ENCODE results near the gene SH2D3A. TPM values are rescaled to one million over a fixed set of nuclear protein-coding genes. Genes with fewer than 3 reads are reported as not detected.

Gene SH2D3A
- total RNA-seq, 2 experiments from 2014 or later: 39.2 to 41.3 TPM

GRCh38 chr19:6740589-6741343 is 26.5 kb downstream of the SH2D3A start:
- H3K36me3 Mint-ChIP-seq (ENCODE audit: low read depth): peaks cover 35% of the 10 kb centered on the region
- Histone ChIP-seq H3K9me3 (ENCODE audit: control insufficient read depth in 1 of 2, insufficient read depth in 1 of 2, low read length in 2 of 2) (no peaks in the 10 kb centered on the region), H3K27me3 (ENCODE audit: control insufficient read depth in 1 of 2, insufficient read depth in 2 of 2, low read length in 2 of 2) (no peaks in the 10 kb centered on the region), H3K4me1 (ENCODE audit: insufficient read depth, low read length) (peaks cover 50% of the 10 kb centered on the region), H3K36me3 (ENCODE audit: insufficient read depth, low read length) (peaks cover 4% of the 10 kb centered on the region), H3K4me3 (ENCODE audit: low read length) (peak overlapping the region; percentile 58), H3K27ac (ENCODE audit: low read depth in 1 of 2, low read length in 2 of 2) (no peak overlapping the region)
- H3K4me3 Mint-ChIP-seq: peak overlapping the region; percentile 56
- ChIA-PET CTCF (interaction anchor here (1.3 to 3.6 kb wide), 3 partner anchors 28 to 123 kb away, joined by 3 to 45 read pairs (median 4); no protein-coding TSS in a partner anchor), POLR2A (interaction anchor here (0.6 to 4.4 kb wide), 4 partner anchors 27 to 123 kb away, joined by 3 to 32 read pairs (median 4); partner anchors contain the start of genes SH2D3A and VAV1)
- peak in 3 of 14 experiments; percentile 34 to 59 (median 48) for DNase-seq
- H3K27me3 Mint-ChIP-seq: no peaks in the 10 kb centered on the region
- intact Hi-C loops (cut with DNase I, micrococcal nuclease): no loop called here
- TF ChIP-seq, protein P1, sequence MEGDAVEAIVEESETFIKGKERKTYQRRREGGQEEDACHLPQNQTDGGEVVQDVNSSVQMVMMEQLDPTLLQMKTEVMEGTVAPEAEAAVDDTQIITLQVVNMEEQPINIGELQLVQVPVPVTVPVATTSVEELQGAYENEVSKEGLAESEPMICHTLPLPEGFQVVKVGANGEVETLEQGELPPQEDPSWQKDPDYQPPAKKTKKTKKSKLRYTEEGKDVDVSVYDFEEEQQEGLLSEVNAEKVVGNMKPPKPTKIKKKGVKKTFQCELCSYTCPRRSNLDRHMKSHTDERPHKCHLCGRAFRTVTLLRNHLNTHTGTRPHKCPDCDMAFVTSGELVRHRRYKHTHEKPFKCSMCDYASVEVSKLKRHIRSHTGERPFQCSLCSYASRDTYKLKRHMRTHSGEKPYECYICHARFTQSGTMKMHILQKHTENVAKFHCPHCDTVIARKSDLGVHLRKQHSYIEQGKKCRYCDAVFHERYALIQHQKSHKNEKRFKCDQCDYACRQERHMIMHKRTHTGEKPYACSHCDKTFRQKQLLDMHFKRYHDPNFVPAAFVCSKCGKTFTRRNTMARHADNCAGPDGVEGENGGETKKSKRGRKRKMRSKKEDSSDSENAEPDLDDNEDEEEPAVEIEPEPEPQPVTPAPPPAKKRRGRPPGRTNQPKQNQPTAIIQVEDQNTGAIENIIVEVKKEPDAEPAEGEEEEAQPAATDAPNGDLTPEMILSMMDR (IDR thresholded peaks at IDR 0.05): no peak
- no peak for ATAC-seq (ENCODE audit: poor library complexity)
- no peaks in the 10 kb centered on the region for H3K9me3 Mint-ChIP-seq
- peaks cover 44% of the 10 kb centered on the region for H3K4me1 Mint-ChIP-seq (ENCODE audit: low read depth)
- H3K27ac Mint-ChIP-seq: peak overlapping the region; percentile 36

DNA sequence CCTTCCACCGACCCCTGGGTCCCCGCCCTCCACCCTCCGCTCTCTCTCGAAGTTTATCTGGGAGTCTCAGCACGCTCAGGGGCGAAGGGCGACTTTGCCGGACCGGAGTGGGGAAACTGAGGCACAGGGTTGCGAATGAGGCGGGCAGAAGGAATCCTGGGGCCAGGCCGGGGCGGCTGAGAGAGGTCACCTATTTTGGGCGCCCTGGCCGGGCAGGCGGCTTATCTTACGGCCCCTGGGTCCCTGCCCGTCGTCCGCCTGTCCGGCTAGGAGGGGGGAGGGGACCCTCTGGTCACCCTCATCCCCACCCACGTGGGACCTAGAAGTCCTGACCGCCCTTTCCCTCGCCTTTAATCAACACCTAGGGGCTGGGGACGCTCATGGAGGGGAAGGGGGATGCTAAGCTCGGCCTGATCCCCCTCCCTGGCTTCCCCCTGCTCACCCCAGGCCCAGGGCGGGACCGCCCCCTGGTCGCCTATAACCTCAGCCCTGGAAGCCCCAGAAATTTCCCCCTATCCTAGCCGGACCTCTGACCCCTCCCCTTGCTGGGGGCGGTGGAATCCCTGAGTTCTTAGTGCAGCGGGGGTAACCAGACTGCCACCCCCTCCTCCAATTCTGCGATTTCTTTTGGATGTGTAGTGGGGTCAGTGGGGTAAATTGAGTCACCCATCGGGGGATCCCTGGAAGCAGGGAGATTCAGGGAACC is 27.2 kb downstream of the SH2D3A start:
- intact Hi-C loops (cut with DNase I, micrococcal nuclease): loop anchor here (1.0 to 5.0 kb wide), 7 partner anchors 13 to 792 kb away; partner anchors contain the start of genes ALKBH7 (in 1 of the 2), CRB3 (in 1 of the 2) and SH2D3A (in 1 of the 2)
- H3K36me3 Mint-ChIP-seq (ENCODE audit: low read depth): peaks cover 29% of the 10 kb centered on the region
- H3K4me3 ChIP-seq (ENCODE audit: low read length): peak overlapping the region; percentile 58
- H3K27me3 Mint-ChIP-seq: no peaks in the 10 kb centered on the region
- H3K4me1 Mint-ChIP-seq (ENCODE audit: low read depth): peaks cover 44% of the 10 kb centered on the region
- no peaks in the 10 kb centered on the region for H3K27me3 ChIP-seq (ENCODE audit: control insufficient read depth in 1 of 2, insufficient read depth in 2 of 2, low read length in 2 of 2)
- H3K4me3 Mint-ChIP-seq: peak overlapping the region; percentile 56
- no peaks in the 10 kb centered on the region for H3K9me3 ChIP-seq (ENCODE audit: control insufficient read depth in 1 of 2, insufficient read depth in 1 of 2, low read length in 2 of 2)
- no peak for ATAC-seq (ENCODE audit: poor library complexity)
- peak overlapping the region; percentile 14 for H3K27ac Mint-ChIP-seq
- H3K9me3 Mint-ChIP-seq: no peaks in the 10 kb centered on the region
- no peak overlapping the region for H3K27ac ChIP-seq (ENCODE audit: low read depth in 1 of 2, low read length in 2 of 2)
- POLR2A ChIA-PET: interaction anchor here (0.5 to 4.4 kb wide), 6 partner anchors 14 to 124 kb away, joined by 3 to 32 read pairs (median 4); partner anchors contain the start of genes SH2D3A and VAV1
- H3K4me1 ChIP-seq (ENCODE audit: insufficient read depth, low read length): peaks cover 56% of the 10 kb centered on the region
- peak in 2 of 14 experiments; percentile 14 to 64 for DNase-seq
- CTCF ChIA-PET: interaction anchor here (1.3 to 3.6 kb wide), 3 partner anchors 29 to 123 kb away, joined by 3 to 45 read pairs (median 4); no protein-coding TSS in a partner anchor
- TF ChIP-seq, protein P1 (IDR thresholded peaks at IDR 0.05): no peak
- peaks cover under 1% of the 10 kb centered on the region for H3K36me3 ChIP-seq (ENCODE audit: insufficient read depth, low read length)

- TF ChIP-seq, protein P1 (IDR thresholded peaks at IDR 0.05): no peak
- H3K9me3 Mint-ChIP-seq: no peaks in the 10 kb centered on the region
- H3K4me1 ChIP-seq (ENCODE audit: insufficient read depth, low read length): peaks cover 56% of the 10 kb centered on the region
- peak within 1 kb of the TSS; percentile 29 to 72 for H3K27ac ChIP-seq (ENCODE audit: low read depth in 1 of 2, low read length in 2 of 2)
- ChIA-PET CTCF (interaction anchor here (1.3 to 3.6 kb wide), 4 partner anchors 29 to 127 kb away, joined by 3 to 45 read pairs (median 5); no protein-coding TSS in a partner anchor), POLR2A (interaction anchor here (0.5 to 4.4 kb wide), 8 partner anchors 14 to 124 kb away, joined by 3 to 44 read pairs (median 4); partner anchors contain the start of genes SH2D3A and VAV1)
- intact Hi-C loops (cut with DNase I, micrococcal nuclease): loop anchor here (1.0 to 5.0 kb wide), 7 partner anchors 13 to 793 kb away; partner anchors contain the start of genes ALKBH7 (in 1 of the 2), CRB3 (in 1 of the 2) and SH2D3A (in 1 of the 2)
- H3K4me3 Mint-ChIP-seq: peak within 1 kb of the TSS; percentile 97
- H3K4me3 ChIP-seq (ENCODE audit: low read length): peak within 1 kb of the TSS; percentile 58
- H3K27me3 Mint-ChIP-seq: no peaks in the 10 kb centered on the region
- peaks cover 44% of the 10 kb centered on the region for H3K4me1 Mint-ChIP-seq (ENCODE audit: low read depth)
- DNase-seq: peak; percentile 66 to 91 (median 82)
- peaks cover 27% of the 10 kb centered on the region for H3K36me3 Mint-ChIP-seq (ENCODE audit: low read depth)
- peak; percentile 9 for ATAC-seq (ENCODE audit: poor library complexity)
- peaks cover 4% of the 10 kb centered on the region for H3K36me3 ChIP-seq (ENCODE audit: insufficient read depth, low read length)
- no peaks in the 10 kb centered on the region for H3K27me3 ChIP-seq (ENCODE audit: control insufficient read depth in 1 of 2, insufficient read depth in 2 of 2, low read length in 2 of 2)
- peak within 1 kb of the TSS; percentile 85 for H3K27ac Mint-ChIP-seq
- H3K9me3 ChIP-seq (ENCODE audit: control insufficient read depth in 1 of 2, insufficient read depth in 1 of 2, low read length in 2 of 2): no peaks in the 10 kb centered on the region
These were observed 27.8 kb downstream of the SH2D3A start, which contains the start of gene TRIP10 for GRCh38 chr19:6739390-6739882. TRIP10 (plus strand) TSS chr19:6739680; CDS start chr19:6739762, 82 bp downstream.
